Measurements from ENCODE around the gene PCDHB7.
"Not testable (repeated sequence)": the region's sequence is repeated elsewhere in the genome, so short reads cannot be mapped to it uniquely, and the experiment has no call there.

PCDHB7 gene

GRCh38 chr5:141223112-141223783 is 50.8 kb downstream of the PCDHB7 start, which contains the start of gene PCDHB14:
Gene PCDHB14, plus strand, starts transcription at chr5:141223343. Its CDS starts 163 bp downstream, at chr5:141223506.
- no peak for DNase-seq (ENCODE audit: low read depth in 1 of 2, low spot score in 1 of 2)

- DNase-seq (ENCODE audit: low read depth in 1 of 2, low spot score in 1 of 2), result not testable (repeated sequence)
These were observed 52.4 kb downstream of the PCDHB7 start for GRCh38 chr5:141224844-141225243.

GRCh38 chr5:141225421-141225820 is 53.0 kb downstream of the PCDHB7 start:
- not testable (repeated sequence) for DNase-seq (ENCODE audit: low read depth in 1 of 2, low spot score in 1 of 2)
